ENCODE data around the gene IL1RAP.
"Not testable (repeated sequence)": the region's sequence is repeated elsewhere in the genome, so short reads cannot be mapped to it uniquely, and the experiment has no call there.

The IL1RAP gene

GRCh38 chr3:190517687-190518086, 3.8 kb downstream of the IL1RAP start:
- no peak for DNase-seq (ENCODE audit: low read depth)
- no peak overlapping the region for H3K4me3 ChIP-seq (ENCODE audit: control insufficient read depth, low read depth, low read length)
- TF ChIP-seq CTCF (IDR thresholded peaks at IDR 0.05; ENCODE audit: control insufficient read depth, insufficient read depth, low read depth, low read length, missing control alignments), result no peak

- DNase-seq (ENCODE audit: low read depth); H3K4me3 ChIP-seq (ENCODE audit: control insufficient read depth, low read depth, low read length): not testable (repeated sequence)
Observed at GRCh38 chr3:190518531-190518930, 4.6 kb downstream of the IL1RAP start.

GRCh38 chr3:190519886-190520285, 6.0 kb downstream of the IL1RAP start:
- DNase-seq (ENCODE audit: low read depth), result no peak
- H3K4me3 ChIP-seq (ENCODE audit: control insufficient read depth, low read depth, low read length), result no peak overlapping the region
- TF ChIP-seq CTCF (IDR thresholded peaks at IDR 0.05; ENCODE audit: control insufficient read depth, insufficient read depth, low read depth, low read length, missing control alignments), result no peak

GRCh38 chr3:190521998-190522397, 8.1 kb downstream of the IL1RAP start:
- TF ChIP-seq CTCF (IDR thresholded peaks at IDR 0.05; ENCODE audit: control insufficient read depth, insufficient read depth, low read depth, low read length, missing control alignments), result no peak
- no peak overlapping the region for H3K4me3 ChIP-seq (ENCODE audit: control insufficient read depth, low read depth, low read length)
- no peak for DNase-seq (ENCODE audit: low read depth)

- TF ChIP-seq CTCF (IDR thresholded peaks at IDR 0.05; ENCODE audit: control insufficient read depth, insufficient read depth, low read depth, low read length, missing control alignments), result no peak
- DNase-seq (ENCODE audit: low read depth), result no peak
- no peak overlapping the region for H3K4me3 ChIP-seq (ENCODE audit: control insufficient read depth, low read depth, low read length)
Observed at GRCh38 chr3:190522621-190523222, 8.8 kb downstream of the IL1RAP start.

GRCh38 chr3:190524942-190525341, 11.1 kb downstream of the IL1RAP start:
- no peak overlapping the region for H3K4me3 ChIP-seq (ENCODE audit: control insufficient read depth, low read depth, low read length)
- no peak for DNase-seq (ENCODE audit: low read depth)
- no peak for TF ChIP-seq CTCF (IDR thresholded peaks at IDR 0.05; ENCODE audit: control insufficient read depth, insufficient read depth, low read depth, low read length, missing control alignments)

GRCh38 chr3:190525634-190526033, 11.7 kb downstream of the IL1RAP start:
- DNase-seq (ENCODE audit: low read depth), result no peak
- TF ChIP-seq CTCF (IDR thresholded peaks at IDR 0.05; ENCODE audit: control insufficient read depth, insufficient read depth, low read depth, low read length, missing control alignments), result no peak
- no peak overlapping the region for H3K4me3 ChIP-seq (ENCODE audit: control insufficient read depth, low read depth, low read length)

Measured in AG09309 (cell line).